Adipose tissue (tissue), 3 donors: ENCODE measurements around the gene AP1AR. TPM values are rescaled to one million over a fixed set of nuclear protein-coding genes. Genes with fewer than 3 reads are reported as not detected.

ENCODE experiments used
- H3K27ac ChIP-seq: one replicate; pipeline ENCODE4 v1.5.1; 2013; ENCODE audit warnings: low read depth, low read length
- WGBS, 3 donors: extraction: QIAGEN DNeasy Blood & Tissue Kit; methylation state at CpG; one replicate each; pipeline ENCODE4 v1.1.7; 2013; 5-methylcytosine and 5-hydroxymethylcytosine counted together
- polyA plus RNA-seq, 3 donors: library from polyadenylated mRNA; stranded (reverse); fragments of 200-250 nt; gene quantifications; one replicate each; pipeline ENCODE4 v1.2.3, GENCODE V29; 2013
- donor health status: healthy with polysubstance abuse.
- donor health status: Bipolar disorder and iron deficiency.
- donor health status: healthy.

Gene AP1AR
- polyA plus RNA-seq, 3 donors, result 4.7 to 9.4 (median 9.2) TPM

DNA sequence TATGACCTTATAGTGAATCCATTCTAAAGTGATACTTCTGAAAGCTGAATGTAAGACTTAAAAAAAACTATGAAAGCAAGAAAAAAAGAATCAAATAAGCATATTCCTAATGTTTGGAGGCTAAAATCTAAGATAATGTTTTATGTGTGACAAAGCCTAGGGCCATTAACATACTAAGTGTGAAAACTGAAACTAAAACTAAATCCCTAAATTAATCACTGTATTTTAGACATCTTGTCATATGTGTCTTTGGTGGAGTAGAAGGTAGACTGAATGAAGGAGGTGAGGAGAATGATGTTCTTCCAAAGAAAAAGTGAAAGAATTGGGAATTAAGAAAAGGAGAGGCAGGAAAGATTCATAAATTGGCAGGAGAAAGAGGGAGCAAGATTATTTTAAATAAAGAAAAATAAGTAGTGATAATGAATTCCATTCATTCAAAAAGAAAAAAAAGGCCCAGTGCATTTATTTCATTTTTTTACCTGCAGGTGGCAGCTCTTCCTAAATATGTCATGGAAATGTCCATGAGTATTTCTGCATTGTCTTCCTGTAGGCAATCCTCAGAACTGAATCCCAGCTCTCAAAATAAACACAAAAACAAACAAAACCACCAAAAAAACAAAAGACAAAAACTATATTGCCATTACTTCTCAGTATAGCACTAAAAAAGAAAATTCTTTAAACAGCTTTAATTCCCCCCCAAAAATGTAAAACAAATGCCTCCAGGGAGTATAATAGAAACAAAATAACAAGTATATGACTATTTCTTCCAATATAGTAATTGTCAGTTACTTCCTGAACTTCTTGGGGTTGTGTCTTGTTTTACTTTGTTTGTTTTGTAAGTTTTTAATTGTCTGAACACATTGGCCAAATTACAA is 17.0 kb upstream of the AP1AR start:
- no peak overlapping the region for H3K27ac ChIP-seq

DNA sequence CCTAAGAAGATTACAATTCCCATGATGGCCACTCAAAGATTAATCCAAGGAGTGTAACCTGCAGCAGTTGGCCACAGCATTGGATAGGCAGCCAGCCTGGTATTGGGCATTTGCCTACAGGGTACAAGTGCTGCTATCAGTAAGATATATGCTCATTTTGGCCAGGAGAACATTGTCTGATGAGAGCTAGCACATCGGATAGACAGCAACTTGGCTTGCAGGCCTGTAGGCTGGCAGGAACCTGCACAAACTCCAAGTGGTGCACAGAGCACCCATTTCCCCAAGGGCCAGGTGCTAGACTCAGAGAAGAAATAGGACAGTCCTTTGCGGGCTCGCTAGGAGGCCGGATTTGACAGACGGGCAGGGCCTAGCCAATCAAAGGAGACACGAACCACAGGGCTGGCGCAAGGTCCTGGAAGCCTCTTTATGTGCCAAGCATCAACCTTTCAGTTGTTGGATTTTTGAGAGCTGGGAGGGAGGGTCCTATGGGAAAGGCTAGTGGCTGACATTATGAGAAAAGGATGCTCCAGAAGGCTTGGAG is 11.7 kb upstream of the AP1AR start:
- H3K27ac ChIP-seq, result no peak overlapping the region
- 85 to 95% (median 92%) methylated on average over 7 of the region's 7 CpGs for WGBS, 3 donors

DNA sequence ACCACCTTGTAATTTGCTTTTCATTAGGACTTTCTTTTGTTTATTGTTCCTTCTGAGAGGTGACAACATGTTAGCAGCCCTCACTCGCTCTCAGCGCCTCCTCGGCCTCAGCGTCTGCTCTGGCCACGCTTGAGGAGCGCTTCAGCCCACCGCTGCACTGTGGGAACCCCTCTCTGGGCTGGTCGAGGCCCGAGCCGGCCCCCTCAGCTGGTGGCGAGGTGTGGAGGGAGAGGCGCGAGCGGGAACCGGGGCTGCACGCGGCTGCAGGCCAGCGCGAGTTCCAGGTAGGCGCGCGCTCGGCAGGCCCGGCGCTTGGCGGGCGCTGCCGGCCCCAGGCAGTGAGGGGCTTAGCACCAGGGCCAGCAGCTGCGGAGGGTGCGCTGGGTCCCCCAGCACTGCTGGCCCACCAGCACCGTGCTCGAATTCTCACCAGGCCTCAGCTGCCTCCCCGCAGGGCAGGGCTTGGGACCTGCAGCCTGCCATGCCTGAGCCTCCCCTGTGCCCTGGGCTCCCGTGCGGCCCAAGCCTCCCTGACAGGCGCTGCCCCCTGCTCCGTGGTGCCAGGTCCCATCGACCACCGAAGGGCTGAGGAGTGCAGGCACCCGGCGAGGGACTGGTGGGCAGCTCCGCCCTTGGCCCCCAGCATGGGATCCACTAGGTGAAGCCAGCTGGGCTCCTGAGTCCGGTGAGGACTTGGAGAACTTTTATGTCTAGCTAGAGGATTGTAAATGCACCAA is 9.2 kb upstream of the AP1AR start:
- 96 to 97% (median 96%) methylated on average over 43 of the region's 43 CpGs for WGBS, 3 donors
- no peak overlapping the region for H3K27ac ChIP-seq

DNA sequence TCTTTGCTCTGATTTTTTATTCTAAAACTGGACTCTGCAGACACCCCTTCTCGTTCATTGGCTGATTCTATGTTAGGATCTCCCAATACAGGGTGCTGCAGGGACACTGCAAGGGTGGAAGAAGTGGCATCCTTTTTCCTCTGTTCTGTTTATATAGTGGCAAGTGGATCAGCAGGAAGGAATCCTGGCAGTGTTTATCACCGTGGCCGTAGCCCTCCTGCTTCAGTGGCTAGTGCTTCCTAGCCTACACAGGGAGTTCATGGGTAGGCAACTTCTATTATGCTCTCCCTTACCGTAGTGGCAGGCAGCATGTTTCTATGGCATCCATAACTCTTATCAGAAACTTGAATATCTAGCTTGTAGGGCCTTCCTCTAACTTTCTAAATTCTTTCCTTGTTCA is 6.4 kb upstream of the AP1AR start:
- H3K27ac ChIP-seq, result no peak overlapping the region
- 49 to 58% (median 49%) methylated on average over 4 of the region's 4 CpGs for WGBS, 3 donors

DNA sequence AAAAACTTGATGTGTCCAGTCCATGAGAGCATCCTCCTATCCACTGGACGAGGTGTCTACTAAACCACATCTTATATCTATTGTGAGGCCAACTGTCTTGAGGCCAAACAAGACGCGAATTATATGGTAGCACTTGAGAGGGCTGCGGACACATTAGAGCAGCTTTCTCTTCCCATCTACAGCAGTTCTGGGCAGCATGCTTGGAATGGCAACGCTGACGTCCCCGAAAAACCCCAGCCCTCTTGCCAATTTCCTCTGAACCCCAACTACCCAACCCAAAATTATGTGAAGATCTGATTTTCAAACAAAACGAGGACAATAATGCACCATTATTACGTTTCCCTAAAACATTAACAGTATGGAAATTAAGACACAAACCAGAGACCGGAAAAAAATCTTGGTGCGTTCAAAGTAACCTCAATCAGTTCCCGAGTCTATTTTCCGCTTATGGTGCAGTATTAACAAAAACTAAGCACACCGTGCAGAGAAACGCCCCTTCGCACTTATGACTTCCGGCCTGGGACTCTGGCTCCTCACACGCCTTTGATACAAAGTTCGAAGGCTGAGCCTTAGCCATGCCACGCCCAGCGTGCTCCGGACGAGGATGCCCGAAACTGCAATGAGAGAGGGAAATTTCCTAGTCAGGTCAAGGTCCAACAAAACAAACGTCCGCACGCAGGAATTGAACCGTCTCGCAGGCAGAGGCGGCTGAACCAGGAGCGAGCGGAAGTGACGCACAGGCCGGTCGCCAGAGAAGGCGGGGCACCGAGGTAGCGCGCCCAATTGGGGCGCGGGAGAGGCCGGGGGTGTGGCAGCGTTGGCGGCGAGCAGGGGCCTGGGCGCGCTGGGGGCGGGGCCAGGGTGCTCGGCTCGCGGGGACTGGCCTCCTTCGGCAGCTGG is 458 bp upstream of the AP1AR start:
- no peak overlapping the region for H3K27ac ChIP-seq
- 0 to 1% (median 1%) methylated on average over 51 to 52 of the region's 52 CpGs for WGBS, 3 donors

DNA sequence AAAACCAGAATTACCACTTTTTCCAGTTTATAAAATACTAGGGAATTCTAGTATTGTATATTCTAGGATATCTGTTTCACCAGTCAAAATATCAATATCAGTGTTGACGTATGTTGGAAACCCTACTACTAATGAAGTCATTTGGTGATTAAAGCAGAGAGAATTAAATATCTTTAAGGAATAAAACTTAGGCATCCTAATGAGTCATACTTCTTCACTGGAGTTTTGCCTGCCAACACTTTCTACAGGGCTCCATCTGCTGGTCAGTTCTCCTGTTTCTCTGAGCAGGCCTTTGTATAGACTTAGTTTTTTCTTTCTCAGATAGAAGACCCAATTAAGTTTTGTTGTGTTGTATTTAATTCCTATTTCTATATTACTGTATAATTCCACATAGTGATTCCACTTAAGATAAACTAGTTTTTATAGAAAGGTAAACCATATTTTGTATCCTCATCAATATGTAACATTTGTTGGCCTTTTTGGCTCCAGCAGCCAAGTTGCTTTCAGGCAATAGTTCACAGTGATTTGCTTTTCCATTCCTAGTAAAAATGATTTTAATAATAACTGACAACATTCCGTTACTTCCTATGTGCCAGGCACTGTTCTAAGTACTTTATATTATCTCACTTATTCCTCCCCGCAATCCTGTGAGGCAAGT is 3.5 kb downstream of the AP1AR start:
- WGBS, 3 donors, result 46 to 63% (median 48%) methylated on average over 3 of the region's 3 CpGs

DNA sequence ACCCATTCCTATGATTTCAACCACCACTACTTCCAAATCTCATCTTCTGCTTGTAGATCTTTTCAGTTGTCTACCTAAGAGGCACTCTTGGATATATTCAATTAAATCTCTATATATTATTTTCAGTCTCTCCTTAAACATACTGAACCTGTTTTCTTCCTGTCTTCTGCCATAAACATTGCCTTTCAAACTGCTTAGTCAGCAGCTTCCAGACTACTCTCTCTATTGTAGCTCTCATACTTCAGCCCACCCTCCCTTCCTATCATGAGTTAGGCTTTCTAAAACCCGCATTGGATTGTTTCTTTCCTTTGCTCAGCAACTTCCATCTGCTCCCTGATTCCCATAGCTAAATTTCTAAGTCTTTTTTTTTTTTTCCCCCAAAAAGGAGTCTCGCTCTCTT is 4.5 kb downstream of the AP1AR start:
- 88 to 94% (median 92%) methylated on average over 2 of the region's 2 CpGs for WGBS, 3 donors

More for the DNA sequence above, 3.5 kb downstream of the AP1AR start:
- no peak overlapping the region for H3K27ac ChIP-seq

DNA sequence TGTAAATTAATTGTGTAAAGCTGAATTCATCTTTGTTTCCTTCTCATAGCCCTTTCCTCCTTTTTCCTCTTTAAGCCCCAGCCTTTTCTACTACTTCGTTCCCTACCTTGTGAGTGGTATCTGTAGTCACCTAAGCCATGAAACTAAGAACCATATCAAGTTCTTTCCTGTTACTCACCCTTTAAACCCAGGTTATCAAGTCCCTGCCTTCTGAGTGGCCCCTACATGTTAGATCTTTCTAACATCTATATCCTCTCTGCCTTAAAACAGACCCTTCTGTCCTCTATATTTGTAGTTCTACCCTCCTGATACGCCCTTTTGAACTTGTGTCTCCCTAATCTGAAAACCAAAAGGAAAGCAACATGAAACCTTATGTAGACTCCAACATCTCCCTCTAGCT is 7.2 kb downstream of the AP1AR start:
- 89 to 100% (median 95%) methylated on average over 2 of the region's 2 CpGs for WGBS, 3 donors
- H3K27ac ChIP-seq, result no peak overlapping the region

More for the DNA sequence above, 4.5 kb downstream of the AP1AR start:
- no peak overlapping the region for H3K27ac ChIP-seq

DNA sequence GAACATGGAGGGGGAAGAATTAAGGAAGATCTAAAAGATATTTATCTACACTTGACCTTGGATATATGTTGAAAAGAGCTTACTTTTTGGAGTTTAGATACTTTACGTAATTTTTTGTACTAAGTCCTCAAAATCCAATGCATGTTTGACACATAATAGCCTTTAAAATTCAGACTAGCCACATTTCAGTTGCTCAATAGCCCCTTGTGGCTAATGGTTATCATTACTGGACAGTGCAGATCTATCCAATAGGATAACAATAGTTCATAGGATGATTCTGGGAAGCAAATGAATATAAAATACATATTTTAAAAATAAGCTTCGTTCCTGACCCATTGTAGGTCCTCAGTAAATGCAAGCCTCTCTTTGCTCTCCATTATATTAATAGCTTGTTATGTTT is 13.8 kb downstream of the AP1AR start:
- 95 to 97% (median 95%) methylated on average over 2 of the region's 2 CpGs for WGBS, 3 donors
- no peak overlapping the region for H3K27ac ChIP-seq

DNA sequence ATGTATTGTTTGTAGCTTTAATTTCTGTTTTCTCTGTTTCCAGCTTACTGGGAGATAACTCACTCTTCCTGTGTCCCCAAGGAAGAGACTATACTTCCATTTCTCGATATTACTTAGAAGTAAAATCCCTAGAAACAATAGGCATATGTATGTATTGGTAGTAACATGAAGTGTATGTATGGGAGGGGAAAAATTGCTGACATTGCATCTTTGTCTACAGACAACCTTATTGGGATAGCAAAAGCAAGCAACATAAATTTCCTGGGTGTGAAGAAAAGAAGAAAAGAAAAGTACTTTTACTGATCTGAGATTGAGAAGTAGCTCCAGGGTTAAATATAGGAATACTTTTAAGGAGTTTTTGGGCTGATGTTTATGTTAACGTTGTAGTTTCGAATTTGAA is 15.4 kb downstream of the AP1AR start:
- no peak overlapping the region for H3K27ac ChIP-seq
- 83 to 90% (median 84%) methylated on average over 3 of the region's 3 CpGs for WGBS, 3 donors

DNA sequence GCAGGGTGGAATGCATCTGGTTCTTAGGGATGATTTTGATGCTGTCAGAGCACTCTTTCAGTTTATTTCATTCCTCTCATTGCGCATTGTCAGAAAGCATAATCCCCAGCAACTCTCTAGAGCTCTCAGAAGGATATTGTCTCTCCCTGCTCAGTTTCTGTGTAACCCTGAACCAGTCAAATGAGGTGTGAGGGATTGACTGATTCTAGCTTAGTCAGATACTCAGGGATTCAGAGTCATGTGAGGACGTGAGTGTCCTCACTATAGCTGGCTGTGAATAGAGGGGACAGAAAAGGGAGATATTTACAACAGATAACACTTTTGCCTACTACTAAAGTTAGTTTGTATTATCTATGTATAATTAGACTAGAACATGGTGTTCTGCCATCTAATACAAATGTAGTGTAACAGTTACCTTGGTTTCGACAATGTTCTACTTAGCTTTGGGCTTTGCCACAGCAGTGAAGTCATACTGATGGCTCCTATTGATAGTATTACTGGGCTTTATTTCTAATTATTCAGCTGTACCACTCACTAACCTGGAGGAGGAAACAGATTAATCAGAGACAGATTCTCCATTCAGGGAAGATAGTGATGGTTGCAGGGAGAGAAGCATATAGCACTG is 19.5 kb downstream of the AP1AR start:
- no peak overlapping the region for H3K27ac ChIP-seq
- WGBS, 3 donors, result 91 to 95% (median 93%) methylated on average over 3 of the region's 3 CpGs

DNA sequence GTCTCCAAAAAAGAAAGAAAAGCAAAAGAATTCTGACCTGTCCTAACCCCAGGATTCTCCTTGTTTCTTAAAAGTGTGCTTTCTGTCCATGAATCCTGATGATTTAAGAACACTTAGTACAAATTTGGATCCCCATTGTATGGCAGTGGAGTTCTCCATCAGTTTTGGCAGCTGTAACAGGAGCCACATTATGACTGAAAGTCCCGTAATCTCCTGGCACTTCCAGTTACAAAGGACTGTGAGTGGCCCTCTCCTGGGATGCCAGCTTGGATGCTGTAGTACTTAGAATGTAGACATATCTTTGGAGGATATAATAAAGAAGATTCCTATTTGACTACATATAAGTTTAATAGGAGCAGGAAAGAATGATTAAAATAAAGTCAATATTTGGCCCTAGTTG is 20.6 kb downstream of the AP1AR start:
- H3K27ac ChIP-seq, result no peak overlapping the region
- 83 to 100% (median 87%) methylated on average over 1 of the region's 1 CpG for WGBS, 3 donors

DNA sequence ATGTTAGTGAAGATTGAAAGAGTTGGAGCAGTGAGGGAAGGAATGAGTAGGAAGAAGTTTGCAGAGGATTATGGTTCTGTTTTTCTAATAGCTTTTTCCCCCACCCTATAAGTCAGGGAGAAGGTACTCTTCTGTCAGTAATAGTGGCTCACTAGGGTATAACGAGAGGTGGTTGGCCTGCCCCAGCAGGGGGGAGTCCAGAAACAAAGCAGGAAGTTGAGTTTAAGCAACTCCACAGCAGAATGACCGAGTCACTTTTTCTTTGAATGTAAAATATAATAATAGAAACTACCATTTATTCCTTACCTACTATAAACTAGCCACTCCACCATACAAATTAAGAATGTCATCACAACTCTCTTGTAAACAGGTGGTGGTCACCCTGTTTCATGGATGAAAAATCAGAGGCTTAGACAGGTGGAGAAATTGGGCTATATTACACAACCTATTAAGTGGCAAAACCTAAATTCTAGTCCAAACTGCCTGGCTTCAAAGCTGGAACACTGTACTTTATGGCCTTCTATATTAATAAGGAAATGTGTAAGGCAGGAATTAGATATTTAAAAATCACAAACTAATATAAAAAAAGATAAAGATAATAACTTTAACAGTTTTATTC is 21.9 kb downstream of the AP1AR start:
- WGBS, 3 donors, result 39 to 56% (median 41%) methylated on average over 2 of the region's 2 CpGs
- no peak overlapping the region for H3K27ac ChIP-seq

DNA sequence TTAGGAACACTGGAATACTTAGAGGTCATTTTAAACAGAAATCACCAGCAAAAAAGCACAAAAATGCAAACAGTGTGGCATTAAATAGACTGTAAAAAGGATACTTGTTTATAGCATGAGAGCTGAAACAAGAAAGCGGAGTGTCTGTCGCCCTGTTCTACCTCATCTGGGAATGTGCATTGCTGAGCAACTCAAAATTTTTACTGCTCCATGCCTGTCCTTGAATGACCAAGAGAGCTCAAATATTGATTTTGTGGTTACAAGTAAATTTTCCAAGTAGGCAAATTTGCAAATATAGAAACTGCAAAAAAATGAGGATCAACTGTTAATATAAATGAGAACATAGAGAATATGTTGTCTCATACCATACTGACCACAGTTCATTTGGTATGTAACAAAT is 25.5 kb downstream of the AP1AR start:
- WGBS, 3 donors, result 53 to 98% (median 94%) methylated on average over 2 of the region's 2 CpGs

DNA sequence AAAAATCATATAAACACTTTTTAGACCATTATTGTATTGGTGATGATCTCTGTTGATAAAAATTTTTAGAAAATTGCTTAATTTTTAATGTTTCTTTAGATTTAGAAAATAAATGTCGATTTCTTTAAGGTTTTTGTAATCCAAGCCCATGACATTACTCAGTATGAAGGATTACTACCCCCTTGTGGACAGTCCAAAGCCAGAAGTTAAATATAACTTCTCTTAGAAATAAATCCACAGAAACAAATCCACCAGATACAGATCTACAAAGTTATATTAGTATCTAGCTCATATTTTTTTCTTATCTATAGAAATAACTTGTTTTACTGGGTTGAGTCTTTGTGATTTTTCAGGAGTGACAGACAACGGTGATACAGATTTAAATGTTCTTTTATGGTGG is 35.2 kb downstream of the AP1AR start:
- no peak overlapping the region for H3K27ac ChIP-seq
- WGBS, 3 donors, result 56 to 73% (median 60%) methylated on average over 2 of the region's 2 CpGs

More for the DNA sequence above, 25.5 kb downstream of the AP1AR start:
- no peak overlapping the region for H3K27ac ChIP-seq

DNA sequence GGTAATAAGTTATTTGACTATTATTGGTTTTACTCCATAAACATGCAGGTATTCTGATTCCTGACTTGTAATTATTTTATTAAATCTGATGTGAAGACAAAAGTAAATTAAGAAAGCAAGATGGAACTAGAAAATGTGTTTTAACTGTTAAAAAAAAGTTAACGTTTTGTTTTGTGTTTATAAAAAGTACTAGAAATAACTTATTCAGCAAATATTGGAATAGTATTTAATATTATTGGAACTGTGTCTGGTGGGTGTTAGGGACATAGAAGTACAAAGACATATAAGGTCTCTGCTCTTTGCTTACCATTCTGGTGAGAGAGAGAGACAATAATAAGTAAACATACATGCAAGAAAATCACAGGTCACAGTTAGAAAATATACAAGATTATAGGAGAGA is 38.5 kb downstream of the AP1AR start:
- no peak overlapping the region for H3K27ac ChIP-seq
- WGBS, 3 donors, result 69 to 90% (median 89%) methylated on average over 1 of the region's 1 CpG
